HG02981 (cell line): ENCODE results near the gene FOXP2.

Experiments
- ATAC-seq: cut with Tn5 transposase; IDR thresholded peaks from one replicate; pipeline ENCODE4 v1.9.1; 2021; ENCODE audit warnings: mild to moderate bottlenecking, moderate library complexity; ENCODE audit not compliant: unreplicated experiment

FOXP2 gene

DNA sequence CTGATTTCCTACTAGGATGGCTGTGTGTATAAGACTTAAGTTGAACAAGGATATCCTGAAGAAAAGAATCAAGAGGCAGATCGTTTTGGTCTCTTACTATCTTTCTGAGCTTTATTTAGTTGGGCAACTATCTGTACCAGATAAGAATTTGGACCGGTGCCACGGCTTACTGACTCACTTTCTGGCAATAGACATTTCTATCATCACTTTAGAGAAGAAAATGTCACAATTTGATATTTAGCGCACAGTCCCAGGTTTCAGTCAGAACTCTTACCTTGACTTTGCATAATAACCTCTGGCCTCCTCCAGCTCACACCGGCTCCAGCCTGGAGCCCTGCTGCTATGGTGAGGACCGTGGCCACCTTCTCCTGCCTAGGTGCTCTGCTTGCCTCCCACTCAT is 289.1 kb downstream of the FOXP2 start:
- no peak for ATAC-seq

DNA sequence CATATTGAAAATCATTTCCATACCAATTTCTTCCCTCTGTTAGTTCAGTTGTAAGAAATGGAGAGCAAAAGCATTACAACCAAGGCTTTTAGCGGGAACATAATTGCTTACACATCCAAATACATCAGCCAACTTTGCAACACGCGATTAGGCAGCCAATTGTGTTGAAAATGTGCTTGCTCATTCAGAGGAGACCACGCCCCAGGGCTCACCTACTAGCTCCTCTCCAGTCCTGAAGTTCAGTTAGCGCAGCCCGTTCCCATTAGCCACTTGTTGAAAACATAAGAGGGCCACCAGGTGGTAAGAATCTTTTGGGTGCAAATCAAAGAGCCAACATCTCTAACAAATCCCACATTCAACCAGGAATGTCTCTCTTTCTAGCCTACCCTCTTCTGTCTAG is 294.0 kb downstream of the FOXP2 start:
- ATAC-seq, result no peak

DNA sequence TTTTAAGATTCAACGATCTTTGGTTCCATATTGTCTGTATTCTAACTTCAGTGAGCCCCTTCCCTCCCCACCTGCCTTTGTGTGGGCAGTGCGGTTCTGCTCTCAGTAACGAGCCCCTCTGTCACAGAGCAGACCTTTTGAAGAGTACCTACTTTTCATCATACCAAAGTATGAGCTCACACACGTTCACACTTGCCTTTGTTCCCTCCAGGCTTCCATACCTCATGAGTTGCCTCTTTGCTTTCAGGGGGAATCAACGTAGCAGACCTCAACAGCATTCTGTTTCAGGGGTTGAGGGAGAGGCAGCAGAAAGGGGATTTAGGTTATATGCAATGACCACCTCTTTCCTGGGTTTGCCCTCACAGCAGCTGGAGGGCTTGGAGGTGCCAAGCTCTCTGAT is 295.9 kb downstream of the FOXP2 start:
- no peak for ATAC-seq

DNA sequence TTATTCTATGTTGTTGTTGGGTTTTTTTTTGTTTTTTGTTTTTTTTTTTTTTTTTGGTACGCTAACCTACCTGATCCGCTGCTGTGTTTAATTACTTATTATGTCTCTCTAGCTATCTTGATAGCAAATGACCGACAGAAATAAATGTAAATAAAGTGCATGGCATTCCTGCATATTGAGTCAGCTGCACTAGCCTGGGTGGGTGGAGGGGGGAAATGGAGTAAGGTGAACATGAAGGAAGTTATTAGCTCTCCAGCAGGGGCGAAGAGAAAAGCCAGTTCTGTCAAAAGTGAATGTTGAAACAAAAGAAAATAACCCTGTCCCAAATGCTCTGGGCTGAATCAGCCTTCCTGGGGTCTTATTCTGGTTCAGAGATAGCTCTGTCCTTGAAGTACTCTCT is 296.6 kb downstream of the FOXP2 start:
- no peak for ATAC-seq

DNA sequence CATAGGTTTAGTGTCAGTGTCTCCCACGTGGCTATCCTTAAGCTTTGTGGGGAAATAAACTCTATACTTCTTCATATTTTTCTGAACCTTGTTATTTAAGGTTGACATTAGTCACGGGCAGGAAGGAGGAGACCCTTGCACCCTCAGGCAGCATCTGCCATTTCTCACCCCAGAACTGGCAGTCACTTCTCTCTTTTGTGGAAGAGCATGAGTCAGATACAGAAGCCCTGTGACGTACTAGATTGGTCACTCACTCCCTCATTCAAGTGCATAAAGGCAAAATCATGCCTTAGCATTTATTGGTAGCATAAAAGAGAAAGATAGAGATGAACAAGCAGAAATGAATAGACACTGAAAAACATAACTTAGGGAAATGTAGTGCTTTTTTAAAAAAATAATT is 301.3 kb downstream of the FOXP2 start:
- ATAC-seq, result no peak

DNA sequence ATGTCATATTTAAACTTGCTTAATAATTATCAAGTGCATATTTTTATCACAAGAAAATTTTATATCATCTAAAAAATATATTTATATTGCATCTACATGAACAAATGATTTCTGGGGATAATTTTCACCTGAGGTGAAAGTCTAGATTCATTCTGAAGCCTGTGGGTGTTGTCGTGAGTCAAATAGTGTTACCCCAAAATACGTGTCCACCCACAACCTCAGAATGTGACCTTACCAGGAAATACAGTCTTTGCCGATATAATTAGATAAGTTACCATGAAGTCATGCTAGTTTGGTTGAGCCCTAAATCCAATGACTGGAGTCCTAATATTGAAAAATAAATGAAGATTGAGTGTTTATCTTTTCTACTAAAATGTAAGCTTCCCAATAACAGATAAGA is 304.2 kb downstream of the FOXP2 start:
- ATAC-seq, result no peak

DNA sequence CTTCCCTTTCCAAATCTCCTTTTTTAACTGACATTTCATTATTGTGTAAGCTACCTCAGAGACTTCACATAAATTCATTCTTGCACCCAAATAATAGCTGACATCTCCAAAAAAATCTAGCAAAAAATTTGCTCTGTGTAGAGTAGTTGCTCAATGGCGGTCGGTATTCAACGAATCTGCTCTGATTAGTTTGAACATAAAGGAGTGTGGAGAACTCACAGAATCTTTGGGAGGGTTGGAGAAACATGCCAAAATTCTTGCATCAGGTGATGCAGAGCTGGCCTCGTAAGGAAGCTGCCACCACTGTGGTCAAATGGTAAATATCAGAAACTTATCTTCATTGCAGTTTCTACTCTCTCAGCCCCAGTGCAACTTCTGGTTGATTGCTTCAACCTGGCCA is 306.1 kb downstream of the FOXP2 start:
- ATAC-seq, result no peak

DNA sequence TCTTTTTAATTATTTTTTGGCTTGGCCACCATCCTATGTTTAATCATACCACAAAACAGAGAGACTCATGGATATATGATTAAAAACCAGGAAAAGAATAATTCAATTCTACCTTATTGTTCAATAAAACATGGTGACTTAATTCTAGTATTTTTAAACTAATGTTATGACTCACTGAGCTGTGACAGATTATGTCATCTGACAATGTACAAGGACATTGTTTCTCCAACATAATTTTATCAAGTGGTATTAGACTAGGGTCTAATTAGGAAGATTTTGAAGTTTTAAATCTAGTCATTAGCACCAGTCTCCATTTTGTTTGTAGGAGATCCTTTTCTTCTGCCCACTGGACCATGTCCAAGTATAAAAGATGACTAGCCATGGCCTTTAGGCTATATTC is 307.9 kb downstream of the FOXP2 start:
- ATAC-seq, result no peak

DNA sequence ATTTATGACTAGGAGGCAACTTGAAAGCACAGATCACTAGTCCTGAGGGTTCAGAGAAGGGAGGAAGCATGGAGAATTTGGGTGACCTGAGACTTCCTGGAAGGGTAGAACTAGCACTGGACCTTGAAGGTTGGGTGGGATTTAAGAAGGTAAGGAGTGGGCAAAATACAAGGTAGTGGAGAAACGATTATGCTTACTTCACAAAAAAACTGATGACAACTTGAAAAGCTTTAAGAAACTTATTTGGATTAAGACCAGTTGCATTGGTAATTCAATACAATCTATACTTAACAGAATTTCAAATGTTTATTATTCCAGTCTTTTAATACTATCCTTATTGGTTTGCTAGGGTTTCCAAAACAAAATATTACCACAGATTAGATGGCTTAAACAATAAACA is 308.7 kb downstream of the FOXP2 start:
- no peak for ATAC-seq

DNA sequence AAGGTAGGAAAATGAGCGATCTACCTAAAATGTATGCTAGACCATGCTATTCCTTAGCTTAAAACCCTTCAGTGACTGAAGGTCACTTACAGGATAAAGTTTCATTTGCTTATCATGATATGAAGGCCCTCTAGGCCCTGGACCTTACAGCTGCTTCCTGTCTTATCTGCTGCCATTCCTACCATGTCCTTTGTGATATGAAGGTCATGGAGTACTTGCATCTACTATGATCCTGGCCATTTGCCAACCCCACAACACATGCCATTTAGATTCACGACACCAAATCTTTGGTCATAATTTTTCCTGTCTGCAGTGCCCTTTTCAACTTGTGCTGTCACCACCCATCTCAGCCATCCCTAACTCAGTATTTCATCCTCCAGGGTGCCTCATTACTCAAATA is 325.5 kb downstream of the FOXP2 start:
- no peak for ATAC-seq

DNA sequence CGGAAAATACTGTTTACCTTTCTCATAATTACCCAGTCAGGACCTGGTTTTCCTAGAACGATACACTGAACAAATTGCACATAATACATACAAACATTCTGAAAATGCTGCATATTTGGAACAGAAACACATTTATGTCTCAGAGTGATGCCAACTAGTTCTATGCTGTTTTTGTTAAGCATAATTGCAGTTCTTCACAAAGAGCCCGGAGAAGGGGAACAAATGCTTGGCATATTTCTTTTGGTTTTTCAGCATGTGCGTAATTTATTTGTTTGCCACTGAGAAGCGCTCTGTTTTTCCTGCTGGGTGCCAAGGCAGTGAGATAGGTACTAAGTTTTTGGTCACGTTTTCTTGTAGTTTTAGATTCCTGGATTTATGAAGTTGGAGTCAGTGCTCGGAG is 326.3 kb downstream of the FOXP2 start:
- ATAC-seq, result no peak

DNA sequence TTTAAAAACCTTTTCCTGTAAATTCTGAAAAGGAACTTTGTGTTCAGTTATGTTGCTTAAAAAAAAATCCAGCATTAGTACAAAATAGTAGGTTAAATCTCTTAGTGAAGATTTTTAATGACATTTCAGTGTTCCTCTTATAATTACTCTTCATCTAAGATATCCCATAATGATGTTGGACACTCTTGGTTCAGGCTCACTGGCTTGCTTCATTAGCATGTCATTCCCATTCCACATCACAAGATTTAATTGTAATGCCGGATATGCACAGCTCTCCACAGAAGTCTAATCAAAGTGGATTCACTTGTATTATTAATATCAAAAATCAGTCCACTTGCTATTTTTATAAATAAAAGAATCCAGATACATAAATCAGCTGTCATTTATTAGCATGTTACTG is 327.3 kb downstream of the FOXP2 start:
- ATAC-seq, result no peak
